Measurements from ENCODE around the gene OSMR.
"Not testable (repeated sequence)": the region's sequence is repeated elsewhere in the genome, so short reads cannot be mapped to it uniquely, and the experiment has no call there.

Gene OSMR

DNA sequence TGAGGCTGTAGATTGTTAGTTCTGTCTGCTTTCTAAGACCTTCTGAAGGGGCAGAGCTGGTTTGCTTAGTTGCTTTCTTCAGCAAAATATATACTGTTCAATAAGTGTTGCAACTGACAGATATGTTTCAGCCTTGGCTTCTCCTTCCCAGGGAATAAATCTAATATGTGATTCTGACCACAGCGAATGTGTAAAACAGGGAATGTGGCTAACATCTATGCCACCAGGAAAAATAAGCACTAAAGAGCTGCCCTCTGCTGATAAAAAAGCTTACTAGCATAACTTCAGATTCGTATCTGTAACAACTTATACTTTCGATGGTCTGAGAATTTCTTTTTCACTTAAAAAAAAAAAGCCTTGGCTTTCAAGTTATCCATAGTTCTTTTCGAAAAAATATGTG, 13.0 kb upstream of the OSMR start:
- TF ChIP-seq TAF1 (IDR thresholded peaks at IDR 0.05; ENCODE audit: borderline replicate concordance, low read depth, low read length) (no peak), POLR2A (IDR thresholded peaks at IDR 0.05; ENCODE audit: low read depth, low read length) (no peak), POLR2AphosphoS5 (IDR thresholded peaks at IDR 0.05; ENCODE audit: low read depth, low read length) (no peak)
- FAIRE-seq (no peak), DNase-seq (ENCODE audit: insufficient read length) (no peak)

DNA sequence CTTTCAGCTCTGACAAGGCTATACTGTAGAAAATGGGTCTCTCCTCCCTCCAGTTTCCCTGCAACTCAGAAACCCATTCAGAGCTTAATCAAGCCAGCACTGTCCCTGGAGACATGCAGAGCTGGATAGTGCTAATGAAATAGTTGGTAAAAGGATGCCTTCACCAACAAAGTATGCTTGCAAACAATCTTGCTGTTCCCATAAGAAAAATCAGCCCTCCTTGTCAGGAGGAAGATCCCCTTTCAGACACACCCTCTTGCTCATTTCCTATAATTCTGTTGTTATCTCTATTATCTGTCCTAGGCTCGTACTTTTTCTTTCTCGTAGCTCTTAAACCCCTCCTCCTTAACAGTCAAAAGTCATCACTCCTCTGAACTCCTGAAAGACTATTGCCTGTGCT, 9.9 kb upstream of the OSMR start:
- no peak for TF ChIP-seq TAF1 (IDR thresholded peaks at IDR 0.05; ENCODE audit: borderline replicate concordance, low read depth, low read length)
- TF ChIP-seq POLR2A (IDR thresholded peaks at IDR 0.05; ENCODE audit: low read depth, low read length), result no peak
- no peak for TF ChIP-seq POLR2AphosphoS5 (IDR thresholded peaks at IDR 0.05; ENCODE audit: low read depth, low read length)
- FAIRE-seq (no peak), DNase-seq (ENCODE audit: insufficient read length) (no peak)

GRCh38 chr5:38837416-38837815, 8.4 kb upstream of the OSMR start:
- TF ChIP-seq TAF1 (IDR thresholded peaks at IDR 0.05; ENCODE audit: borderline replicate concordance, low read depth, low read length), result no peak
- no peak for TF ChIP-seq POLR2A (IDR thresholded peaks at IDR 0.05; ENCODE audit: low read depth, low read length)
- TF ChIP-seq POLR2AphosphoS5 (IDR thresholded peaks at IDR 0.05; ENCODE audit: low read depth, low read length), result no peak
- DNase-seq (ENCODE audit: insufficient read length) (no peak), FAIRE-seq (no peak)

DNA sequence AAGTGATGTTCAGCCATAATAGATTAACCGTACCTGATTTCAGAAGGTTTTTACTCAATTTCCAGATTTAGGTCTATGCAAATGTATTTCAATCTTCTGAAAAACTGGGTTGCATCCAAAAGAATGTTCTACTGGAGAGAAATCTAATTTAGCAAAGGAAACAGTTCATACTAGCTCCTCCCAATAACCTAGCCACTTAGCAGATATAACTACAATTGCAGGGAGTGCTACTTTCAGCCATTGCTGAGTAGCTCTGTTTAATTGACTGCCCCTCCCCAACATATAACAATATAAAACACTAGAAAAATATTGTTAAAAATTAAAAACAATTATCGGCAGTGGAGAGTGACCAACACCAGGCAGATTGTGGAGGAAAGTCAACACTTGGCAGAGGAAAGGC, 7.9 kb upstream of the OSMR start:
- no peak for FAIRE-seq
- DNase-seq (ENCODE audit: insufficient read length), result no peak
- TF ChIP-seq TAF1 (IDR thresholded peaks at IDR 0.05; ENCODE audit: borderline replicate concordance, low read depth, low read length) (no peak), POLR2AphosphoS5 (IDR thresholded peaks at IDR 0.05; ENCODE audit: low read depth, low read length) (no peak), POLR2A (IDR thresholded peaks at IDR 0.05; ENCODE audit: low read depth, low read length) (no peak)

- DNase-seq (ENCODE audit: insufficient read length), result no peak
- FAIRE-seq, result no peak
- TF ChIP-seq POLR2A (IDR thresholded peaks at IDR 0.05; ENCODE audit: low read depth, low read length) (no peak), POLR2AphosphoS5 (IDR thresholded peaks at IDR 0.05; ENCODE audit: low read depth, low read length) (no peak), TAF1 (IDR thresholded peaks at IDR 0.05; ENCODE audit: borderline replicate concordance, low read depth, low read length) (no peak)
Observed at GRCh38 chr5:38843665-38844064, 2.1 kb upstream of the OSMR start.

DNA sequence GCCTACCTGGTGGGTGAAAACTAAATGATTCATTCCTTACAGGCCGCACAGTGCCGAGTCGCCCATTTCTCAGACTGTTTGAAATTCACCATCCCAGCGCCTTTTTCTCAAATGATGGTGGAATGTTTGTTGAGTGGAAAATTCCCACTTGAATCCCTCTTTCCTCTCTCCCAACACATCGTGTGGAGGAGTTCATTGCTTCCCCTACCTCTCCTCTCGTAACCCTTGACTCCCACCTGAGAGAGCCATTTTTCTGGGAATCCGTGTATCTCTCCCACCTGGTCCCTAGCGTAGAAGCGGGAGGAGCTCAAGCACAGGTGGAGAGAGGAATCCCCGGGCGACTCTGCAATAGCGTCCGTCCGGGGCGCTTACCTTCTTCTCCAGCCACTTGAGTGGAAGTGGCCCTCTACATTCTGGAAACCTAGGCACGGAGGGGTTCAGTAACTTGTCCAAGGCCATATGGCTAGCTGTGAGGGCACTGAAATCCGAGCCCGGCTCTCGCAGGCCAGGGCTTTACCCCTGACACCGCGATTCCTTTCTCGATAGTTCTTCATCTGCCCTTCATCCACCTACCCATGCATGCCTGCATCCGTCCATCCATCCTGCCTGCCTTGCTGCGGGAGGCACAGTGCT, 683 bp downstream of the OSMR start:
- TF ChIP-seq POLR2A (IDR thresholded peaks at IDR 0.05; ENCODE audit: low read depth, low read length), result no peak
- TF ChIP-seq TAF1 (IDR thresholded peaks at IDR 0.05; ENCODE audit: borderline replicate concordance, low read depth, low read length), result no peak
- FAIRE-seq (no peak), DNase-seq (ENCODE audit: insufficient read length) (no peak)

GRCh38 chr5:38847559-38848347, 1.9 kb downstream of the OSMR start:
- no peak for TF ChIP-seq POLR2AphosphoS5 (IDR thresholded peaks at IDR 0.05; ENCODE audit: low read depth, low read length)
- TF ChIP-seq POLR2A (IDR thresholded peaks at IDR 0.05; ENCODE audit: low read depth, low read length), result no peak
- no peak for TF ChIP-seq TAF1 (IDR thresholded peaks at IDR 0.05; ENCODE audit: borderline replicate concordance, low read depth, low read length)
- no peak for DNase-seq (ENCODE audit: insufficient read length)
- FAIRE-seq, result no peak

DNA sequence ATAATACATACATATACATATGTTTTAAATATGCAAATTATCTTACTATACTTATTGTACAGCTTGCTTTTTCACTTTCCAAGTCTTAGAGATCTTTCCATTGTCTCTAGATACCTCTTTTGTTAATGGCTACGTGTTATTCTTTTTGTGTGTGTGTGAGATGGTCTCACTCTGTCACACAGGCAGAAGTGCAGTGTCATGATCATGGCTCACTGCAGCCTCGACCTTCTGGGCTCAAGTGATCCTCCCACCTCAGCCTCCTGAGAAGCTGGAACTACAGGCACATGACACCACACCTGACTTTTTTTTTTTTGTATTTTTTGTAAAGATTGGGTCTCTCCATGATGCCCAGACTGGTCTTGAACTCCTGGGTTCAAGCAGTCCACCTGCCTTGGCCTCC, 2.8 kb downstream of the OSMR start:
- FAIRE-seq (no peak), DNase-seq (ENCODE audit: insufficient read length) (no peak)
- TF ChIP-seq TAF1 (IDR thresholded peaks at IDR 0.05; ENCODE audit: borderline replicate concordance, low read depth, low read length) (no peak), POLR2AphosphoS5 (IDR thresholded peaks at IDR 0.05; ENCODE audit: low read depth, low read length) (no peak), POLR2A (IDR thresholded peaks at IDR 0.05; ENCODE audit: low read depth, low read length) (no peak)

DNA sequence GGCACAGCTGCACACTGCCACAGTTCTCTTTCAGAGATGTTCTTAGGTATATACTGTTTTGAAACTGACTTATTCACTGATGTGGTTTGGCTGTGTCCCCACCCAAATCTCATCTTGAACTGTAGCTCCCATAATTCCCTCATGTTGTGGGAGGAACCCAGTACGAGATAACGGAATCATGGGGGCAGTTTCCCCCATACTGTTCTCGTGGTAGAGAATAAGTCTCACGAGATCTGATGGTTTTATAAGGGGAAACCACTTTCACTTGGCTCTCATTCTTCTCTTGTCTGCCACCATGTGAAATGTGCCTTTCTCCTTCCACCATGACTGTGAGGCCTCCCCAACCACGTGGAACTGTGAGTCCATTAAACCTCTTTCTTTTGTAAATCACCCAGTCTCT, 5.8 kb downstream of the OSMR start:
- FAIRE-seq, result not testable (repeated sequence)

DNA sequence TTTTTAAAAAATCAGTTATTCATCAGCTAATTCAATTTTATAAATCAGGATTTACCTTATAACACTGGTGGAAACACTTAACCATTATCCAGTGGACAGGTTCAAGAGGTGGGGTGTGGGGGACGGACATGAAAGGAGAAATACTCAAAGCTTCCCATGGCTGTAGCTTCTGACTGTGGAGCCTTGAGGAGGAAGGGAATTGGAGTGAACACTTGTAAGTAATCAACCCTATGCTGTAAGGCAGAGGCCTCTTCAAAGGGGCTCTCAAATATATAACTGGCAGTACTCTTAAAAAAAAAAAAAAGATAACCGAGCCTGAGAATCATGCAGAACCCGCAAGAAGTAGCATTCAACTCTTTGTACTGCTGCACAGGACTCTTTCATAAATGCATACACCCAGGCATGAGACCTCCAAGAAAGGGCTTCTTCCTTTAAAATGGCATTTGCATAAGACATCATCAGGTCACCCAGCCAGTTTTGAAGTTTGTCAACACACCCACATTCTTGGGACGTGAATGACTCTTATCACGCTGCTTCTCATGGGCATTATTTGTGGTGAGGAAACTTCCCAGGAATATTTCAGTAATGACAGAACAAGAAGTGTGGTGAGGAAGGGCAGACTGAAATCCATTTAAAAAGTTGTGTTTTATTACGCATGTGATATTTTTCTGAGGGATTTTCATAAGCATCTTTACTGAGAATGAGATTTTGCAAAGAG, 8.1 kb downstream of the OSMR start:
- DNase-seq (ENCODE audit: insufficient read length) (no peak), FAIRE-seq (no peak)
- no peak for TF ChIP-seq TAF1 (IDR thresholded peaks at IDR 0.05; ENCODE audit: borderline replicate concordance, low read depth, low read length)
- TF ChIP-seq POLR2A (IDR thresholded peaks at IDR 0.05; ENCODE audit: low read depth, low read length), result no peak
- TF ChIP-seq POLR2AphosphoS5 (IDR thresholded peaks at IDR 0.05; ENCODE audit: low read depth, low read length), result no peak

More for the DNA sequence above, 5.8 kb downstream of the OSMR start:
- DNase-seq (ENCODE audit: insufficient read length), result not testable (repeated sequence)

- FAIRE-seq (no peak), DNase-seq (ENCODE audit: insufficient read length) (no peak)
- TF ChIP-seq TAF1 (IDR thresholded peaks at IDR 0.05; ENCODE audit: borderline replicate concordance, low read depth, low read length), result no peak
- TF ChIP-seq POLR2A (IDR thresholded peaks at IDR 0.05; ENCODE audit: low read depth, low read length), result no peak
- TF ChIP-seq POLR2AphosphoS5 (IDR thresholded peaks at IDR 0.05; ENCODE audit: low read depth, low read length), result no peak
Observed at GRCh38 chr5:38854907-38855306, 9.1 kb downstream of the OSMR start.

DNA sequence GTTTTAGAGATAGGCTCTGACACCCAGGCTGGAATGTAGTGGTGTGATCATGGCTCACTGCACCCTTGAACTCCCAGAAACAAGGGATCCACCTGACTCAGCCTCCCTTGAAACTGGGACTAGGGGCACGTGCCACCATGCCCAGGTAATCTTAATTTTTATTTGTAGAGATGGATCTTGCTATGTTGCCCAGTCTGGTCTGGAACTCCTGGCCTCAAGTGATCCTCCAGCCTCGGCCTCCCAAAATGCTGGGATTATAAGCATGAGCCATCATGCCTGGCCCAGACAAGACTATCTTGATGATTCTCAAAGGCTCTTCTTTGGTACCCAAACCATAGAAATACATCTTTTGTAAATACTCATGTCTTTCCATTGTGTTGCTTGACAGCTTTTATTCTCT, 10.8 kb downstream of the OSMR start:
- TF ChIP-seq POLR2AphosphoS5 (IDR thresholded peaks at IDR 0.05; ENCODE audit: low read depth, low read length) (no peak), POLR2A (IDR thresholded peaks at IDR 0.05; ENCODE audit: low read depth, low read length) (no peak), TAF1 (IDR thresholded peaks at IDR 0.05; ENCODE audit: borderline replicate concordance, low read depth, low read length) (no peak)
- no peak for DNase-seq (ENCODE audit: insufficient read length)
- FAIRE-seq, result no peak
